Loucy (cell line): ENCODE data around the gene TMEM272.

Experiments used
- H2AFZ ChIP-seq: fragments of 200-600 bp; sonication (generic); 2 replicates; pipeline ENCODE4 v1.6.0; 2016; ENCODE audit warnings: antibody characterized with exemption, mild to moderate bottlenecking, low read length, moderate library complexity
- H3F3A ChIP-seq: fragments of 200-600 bp; 2 replicates; pipeline ENCODE4 v1.6.0; 2016; ENCODE audit warnings: antibody characterized with exemption, low read depth, mild to moderate bottlenecking
- H3K27me3 ChIP-seq: fragments of 200-600 bp; sonication (generic); 2 replicates; pipeline ENCODE4 v1.6.1; 2014; ENCODE audit warnings: low read length, mild to moderate bottlenecking; ENCODE audit not compliant: insufficient read depth, poor library complexity, severe bottlenecking
- H3K36me3 ChIP-seq: fragments of 200-600 bp; sonication (generic); 2 replicates; pipeline ENCODE4 v1.6.1; 2016; ENCODE audit warnings: low read length; ENCODE audit not compliant: insufficient read depth
- H3K4me1 ChIP-seq: fragments of 200-600 bp; sonication (generic); 2 replicates; pipeline ENCODE4 v1.5.1; 2014; ENCODE audit warnings: low read length, mild to moderate bottlenecking; ENCODE audit not compliant: insufficient read depth, poor library complexity, severe bottlenecking
- H3K4me2 ChIP-seq: fragments of 200-600 bp; sonication (generic); 2 replicates; pipeline ENCODE4 v1.6.0; 2014; ENCODE audit warnings: antibody characterized with exemption, low read length, low read depth, mild to moderate bottlenecking; ENCODE audit not compliant: poor library complexity, severe bottlenecking
- H3K4me3 ChIP-seq: fragments of 200-600 bp; sonication (generic); 2 replicates; pipeline ENCODE4 v1.5.1; 2014; ENCODE audit warnings: low read length, mild to moderate bottlenecking, mixed read lengths; ENCODE audit not compliant: poor library complexity, severe bottlenecking
- H3K79me2 ChIP-seq: fragments of 200-600 bp; sonication (generic); 2 replicates; pipeline ENCODE4 v1.6.1; 2014; ENCODE audit warnings: low read length; ENCODE audit not compliant: insufficient read depth
- H3K9ac ChIP-seq: fragments of 200-600 bp; sonication (generic); 2 replicates; pipeline ENCODE4 v1.6.0; 2014; ENCODE audit warnings: mild to moderate bottlenecking, low read depth, low read length, moderate library complexity; ENCODE audit not compliant: poor library complexity, severe bottlenecking
- H3K9me2 ChIP-seq: fragments of 200-600 bp; sonication (generic); replicated peaks from 2 replicates; pipeline ENCODE4 v1.6.1; 2016; ENCODE audit warnings: low read depth, low read length, mixed read lengths
- H3K9me3 ChIP-seq: fragments of 200-600 bp; sonication (generic); 2 replicates; pipeline ENCODE4 v1.6.1; 2014; ENCODE audit warnings: mild to moderate bottlenecking, antibody characterized with exemption, low read length, low read depth; ENCODE audit not compliant: insufficient read depth
- H4K20me1 ChIP-seq: fragments of 200-600 bp; sonication (generic); 2 replicates; pipeline ENCODE4 v1.6.0; 2014; ENCODE audit warnings: antibody characterized with exemption, low read length, mild to moderate bottlenecking; ENCODE audit not compliant: insufficient read depth, poor library complexity, severe bottlenecking
- CTCF ChIP-seq: fragments of 200-600 bp; sonication (generic); conservative IDR thresholded peaks from 2 replicates; pipeline ENCODE4 v1.5.1; 2014; ENCODE audit warnings: mild to moderate bottlenecking, antibody characterized with exemption, low read length
- EZH2phosphoT487 ChIP-seq: fragments of 200-600 bp; IDR thresholded peaks from 2 replicates; pipeline ENCODE4 v1.6.1; 2018; ENCODE audit warnings: antibody characterized with exemption, mild to moderate bottlenecking, moderate library complexity, borderline replicate concordance

TMEM272 gene

GRCh38 chr13:51820016-51820597 lies 24.9 kb downstream of the TMEM272 start:
- Histone ChIP-seq H3K4me2 (no peak overlapping the region), H3F3A (peaks cover 6% of the 10 kb centered on the region), H3K9me3 (no peaks in the 10 kb centered on the region), H3K9me2 (no peaks in the 10 kb centered on the region), H3K79me2 (no peaks in the 10 kb centered on the region), H3K9ac (no peak overlapping the region), H4K20me1 (no peaks in the 10 kb centered on the region), H3K4me3 (no peak overlapping the region), H3K4me1 (peaks cover 54% of the 10 kb centered on the region), H2AFZ (peak overlapping the region; percentile 1; the same call in 1 of the 2 replicates), H3K36me3 (no peaks in the 10 kb centered on the region), H3K27me3 (no peaks in the 10 kb centered on the region)
- TF ChIP-seq CTCF, result no peak
- TF ChIP-seq EZH2phosphoT487, result no peak

- H3K27me3 ChIP-seq, result no peaks in the 10 kb centered on the region
- H3K4me3 ChIP-seq, result no peak overlapping the region
- no peaks in the 10 kb centered on the region for H3K9me3 ChIP-seq
- no peaks in the 10 kb centered on the region for H3K79me2 ChIP-seq
- H3K4me1 ChIP-seq, result peaks cover 54% of the 10 kb centered on the region
- no peaks in the 10 kb centered on the region for H3K36me3 ChIP-seq
- no peaks in the 10 kb centered on the region for H3K9me2 ChIP-seq
- TF ChIP-seq EZH2phosphoT487, result no peak
- peak overlapping the region; percentile 1; the same call in 1 of the 2 replicates for H2AFZ ChIP-seq
- 0 out of 2 replicates have a peak, but pooled peaks cover 3% of the 10 kb centered on the region for H3F3A ChIP-seq
- H4K20me1 ChIP-seq, result no peaks in the 10 kb centered on the region
- H3K9ac ChIP-seq, result no peak overlapping the region
- H3K4me2 ChIP-seq, result no peak overlapping the region
These were observed 25.4 kb downstream of the TMEM272 start for GRCh38 chr13:51819544-51819943.

- TF ChIP-seq EZH2phosphoT487 (no peak), CTCF (no peak)
- Histone ChIP-seq H3K36me3 (no peaks in the 10 kb centered on the region), H3K4me2 (no peak overlapping the region), H3K9ac (no peak overlapping the region), H3K79me2 (no peaks in the 10 kb centered on the region), H4K20me1 (no peaks in the 10 kb centered on the region), H3K4me1 (peaks cover 48% of the 10 kb centered on the region), H3K27me3 (no peaks in the 10 kb centered on the region), H3K4me3 (no peak overlapping the region), H3K9me3 (no peaks in the 10 kb centered on the region), H3F3A (0 out of 2 replicates have a peak, but pooled peaks cover 3% of the 10 kb centered on the region), H3K9me2 (no peaks in the 10 kb centered on the region), H2AFZ (no peak overlapping the region)
These were observed 26.0 kb downstream of the TMEM272 start for GRCh38 chr13:51818781-51819511.
